SU-DHL-6 (cell line): ENCODE results near the gene TMEM88.

Experiments used
- CTCF ChIP-seq: fragments of 200-600 bp; sonication (generic); IDR thresholded peaks from one replicate; pipeline ENCODE4 v1.5.1; 2017; ENCODE audit warnings: antibody characterized with exemption, mild to moderate bottlenecking, low read length, moderate library complexity; ENCODE audit not compliant: insufficient read depth, poor library complexity, severe bottlenecking
- EZH2phosphoT487 ChIP-seq: fragments of 200-600 bp; sonication (generic), shearing (Covaris generic); conservative IDR thresholded peaks from 2 replicates; pipeline ENCODE4 v1.6.1; 2018; ENCODE audit warnings: mild to moderate bottlenecking, antibody characterized with exemption, low read length, moderate library complexity, mixed read lengths

GRCh38 chr17:7809086-7809790 lies 45.6 kb upstream of the TMEM88 start:
- no peak for TF ChIP-seq CTCF
- TF ChIP-seq EZH2phosphoT487, result no peak
